GM21619 (cell line): Measurements from ENCODE around the gene SCP2D1.
A peak's percentile ranks its signal among the peaks of the same experiment; 100 is the strongest.
"Not testable (repeated sequence)": the region's sequence is repeated elsewhere in the genome, so short reads cannot be mapped to it uniquely, and the experiment has no call there.

Experiments
- ATAC-seq: cut with Tn5 transposase; IDR thresholded peaks from one replicate; pipeline ENCODE4 v1.9.1; 2021; ENCODE audit not compliant: unreplicated experiment

The SCP2D1 gene

DNA sequence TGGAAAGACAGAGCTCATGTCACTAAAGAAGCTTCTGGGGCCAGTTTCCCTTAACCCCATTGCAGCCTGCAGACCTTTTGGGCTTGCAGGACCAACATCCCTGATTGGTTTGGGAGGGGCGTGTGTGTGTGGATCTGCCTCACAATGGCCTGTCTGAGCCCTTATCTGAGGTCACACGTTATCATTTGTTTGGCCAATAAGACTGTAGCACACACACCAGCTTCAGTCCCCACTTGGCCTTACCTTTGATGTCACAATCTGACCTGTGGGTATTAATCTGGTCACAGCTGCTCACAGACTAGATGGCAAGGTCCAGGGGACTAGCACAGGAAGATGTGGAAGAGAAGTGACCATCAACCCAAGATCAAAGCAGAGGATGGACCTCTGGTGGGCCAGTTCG, at the start of gene SCP2D1:
Gene SCP2D1, plus strand, starts transcription at position 301 of the 400 bp plus-strand sequence. Its CDS starts 33 bp downstream, at position 334.
- ATAC-seq: no peak

DNA sequence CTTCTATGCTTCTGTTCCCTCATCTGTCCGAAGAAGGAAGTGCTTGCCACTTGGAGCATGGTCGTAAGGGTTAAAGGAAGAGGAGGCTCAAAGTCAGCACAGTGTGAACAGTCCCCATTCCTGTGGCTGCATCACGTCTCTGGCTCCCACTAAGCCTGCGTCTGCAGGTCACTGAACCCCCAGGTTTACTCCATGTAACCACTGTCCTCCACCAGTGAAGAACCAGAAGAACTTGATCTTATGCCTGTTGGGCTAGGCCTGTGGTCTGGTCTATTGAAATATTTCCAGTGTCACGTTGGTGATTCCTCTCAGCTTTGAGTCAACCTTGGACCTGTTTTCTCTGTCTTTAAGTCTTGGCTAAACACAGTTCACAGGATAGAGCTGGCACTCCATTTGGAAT, 45.9 kb upstream of the SCP2D1 start:
- no peak for ATAC-seq

DNA sequence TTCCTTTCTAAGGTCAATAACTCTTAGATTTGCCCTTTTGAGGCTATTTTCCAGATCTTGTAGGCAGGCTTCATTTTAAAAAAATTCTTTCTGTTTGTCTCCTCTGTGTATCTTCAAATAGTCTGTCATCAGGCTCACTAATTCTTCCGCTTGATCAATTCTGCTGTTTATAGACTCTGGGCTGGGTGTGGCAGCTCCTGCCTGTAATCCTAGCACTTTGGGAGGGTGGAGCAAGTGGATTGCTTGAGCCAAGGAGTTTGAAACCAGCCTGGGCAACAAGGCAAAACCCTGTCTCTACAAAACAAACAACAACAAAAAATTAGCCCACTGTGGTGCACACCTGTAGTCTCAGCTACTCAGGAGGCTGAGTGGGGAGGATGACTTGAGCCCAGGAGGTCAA, 40.0 kb upstream of the SCP2D1 start:
- no peak for ATAC-seq

DNA sequence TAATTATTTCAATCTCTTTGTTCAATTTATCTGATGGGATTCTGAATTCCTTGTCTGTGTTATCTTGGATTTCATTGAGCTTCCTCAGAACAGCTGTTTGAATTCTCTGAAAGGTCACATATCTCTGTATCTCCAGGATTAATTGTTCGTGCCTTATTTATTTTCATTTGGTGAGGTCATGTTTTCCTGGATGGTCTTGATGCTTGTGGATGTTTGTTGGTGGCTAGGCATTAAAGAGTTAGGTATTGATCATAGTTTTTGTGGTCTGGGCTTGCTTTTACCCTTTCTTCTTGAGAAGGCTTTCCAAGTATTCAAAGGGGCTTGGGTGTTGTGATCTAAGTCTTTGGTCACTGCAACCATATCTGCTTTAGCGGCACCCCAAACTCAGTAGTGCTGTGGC, 39.4 kb upstream of the SCP2D1 start:
- no peak for ATAC-seq

DNA sequence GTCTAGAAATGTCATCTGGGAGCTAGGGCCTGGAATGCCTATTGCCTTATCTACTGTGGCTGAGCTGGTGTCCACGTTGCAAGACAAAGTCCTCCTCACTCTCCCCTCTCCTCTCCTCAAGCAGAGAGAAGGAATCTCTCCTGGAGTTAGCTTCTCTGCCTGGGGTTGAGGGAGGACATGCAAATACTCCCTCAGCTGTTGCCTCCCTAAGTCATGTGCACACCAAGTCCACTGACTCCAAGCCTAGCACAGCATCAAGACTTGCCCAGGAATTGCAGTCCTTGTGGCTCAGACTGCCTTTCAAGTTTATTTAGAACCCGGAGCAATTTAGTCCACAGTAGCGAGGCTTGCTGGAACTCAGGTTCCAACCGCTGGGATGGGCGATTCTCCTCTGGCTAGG, 38.0 kb upstream of the SCP2D1 start:
- ATAC-seq: no peak

DNA sequence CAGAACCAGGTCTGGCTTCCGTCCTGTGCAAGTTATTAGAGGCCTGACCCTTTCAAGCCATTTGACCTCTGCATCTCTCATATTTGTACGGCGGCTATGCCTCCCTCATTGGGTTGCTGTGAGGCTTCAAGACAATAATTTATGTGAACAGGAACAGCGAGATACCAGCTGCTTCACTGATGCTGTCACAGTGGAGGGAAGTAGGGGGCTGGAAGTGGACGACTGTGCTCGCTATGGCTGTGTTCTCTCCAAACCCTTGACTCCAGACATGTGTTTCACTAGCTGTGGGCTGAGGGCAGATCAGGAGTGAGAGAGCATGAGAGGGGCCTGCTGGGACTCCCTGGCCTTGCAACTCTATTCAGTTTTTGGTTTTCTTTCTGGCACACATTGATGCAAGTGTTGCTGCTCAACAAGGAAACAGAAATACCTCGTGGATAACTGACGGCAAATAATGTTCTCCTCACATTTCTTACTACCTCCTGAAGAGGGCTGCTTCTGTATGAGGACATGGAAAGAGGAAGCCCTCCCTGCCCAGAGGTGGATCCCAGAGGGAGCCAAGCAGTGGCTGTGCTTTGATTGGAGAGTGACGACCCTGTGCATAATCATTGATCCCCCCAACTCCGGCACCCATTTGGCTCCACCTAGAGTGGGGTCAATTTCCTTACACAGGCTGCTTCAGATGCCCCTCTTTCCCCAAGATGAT, 34.7 kb upstream of the SCP2D1 start:
- ATAC-seq: no peak

DNA sequence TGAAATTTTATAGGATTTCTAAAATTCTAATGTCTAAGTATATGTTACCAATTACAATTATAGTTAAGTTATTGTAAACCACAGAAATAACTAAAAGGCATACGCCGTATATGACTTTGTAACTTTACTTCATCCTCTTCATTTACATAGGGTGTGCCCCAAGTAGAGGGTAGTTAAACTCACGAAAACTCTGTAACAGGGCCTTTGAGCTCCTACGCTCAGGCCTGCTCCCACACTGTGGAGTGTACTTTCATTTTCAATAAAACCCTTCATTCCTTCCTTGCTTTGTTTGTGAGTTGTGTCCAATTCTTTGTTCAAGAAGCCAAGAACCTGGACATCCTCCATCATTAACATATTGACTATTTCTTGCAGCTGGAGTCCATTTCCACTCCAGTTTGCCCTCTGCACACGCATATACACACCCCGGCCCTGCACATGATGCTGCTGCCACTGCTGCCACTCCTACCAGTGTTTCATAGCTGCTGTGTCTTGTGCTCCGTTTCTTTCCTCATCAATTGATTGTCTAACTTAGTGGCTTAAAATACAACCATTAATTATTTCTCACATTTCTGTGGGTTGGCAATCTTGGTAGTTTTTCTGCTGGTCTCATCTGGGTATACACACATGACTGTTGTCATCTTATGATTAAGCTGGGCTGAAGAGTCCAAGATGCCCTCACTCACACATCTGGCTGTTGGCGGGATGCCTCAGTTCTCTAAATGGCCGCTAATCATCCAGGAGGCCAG, 33.0 kb upstream of the SCP2D1 start:
- no peak for ATAC-seq

DNA sequence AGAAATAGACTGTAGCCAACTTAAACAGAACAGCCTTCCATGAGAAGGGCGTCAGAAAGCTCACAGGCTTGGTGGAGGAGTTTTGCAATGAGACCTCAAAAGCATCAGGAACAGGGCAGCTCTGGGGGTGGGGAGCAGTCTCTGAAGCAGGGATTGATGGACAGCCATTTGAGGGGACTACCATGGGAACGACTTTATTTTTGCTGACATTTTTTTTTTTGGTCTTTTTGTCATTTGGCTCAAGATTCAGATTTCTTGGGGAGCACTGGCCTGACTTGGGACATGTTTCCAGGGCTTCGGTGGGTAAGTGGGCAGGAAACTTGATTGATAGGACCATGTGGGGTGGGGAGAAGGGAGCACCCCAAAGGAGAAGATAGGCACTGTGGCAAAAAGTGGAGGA, 32.1 kb upstream of the SCP2D1 start:
- ATAC-seq: no peak

DNA sequence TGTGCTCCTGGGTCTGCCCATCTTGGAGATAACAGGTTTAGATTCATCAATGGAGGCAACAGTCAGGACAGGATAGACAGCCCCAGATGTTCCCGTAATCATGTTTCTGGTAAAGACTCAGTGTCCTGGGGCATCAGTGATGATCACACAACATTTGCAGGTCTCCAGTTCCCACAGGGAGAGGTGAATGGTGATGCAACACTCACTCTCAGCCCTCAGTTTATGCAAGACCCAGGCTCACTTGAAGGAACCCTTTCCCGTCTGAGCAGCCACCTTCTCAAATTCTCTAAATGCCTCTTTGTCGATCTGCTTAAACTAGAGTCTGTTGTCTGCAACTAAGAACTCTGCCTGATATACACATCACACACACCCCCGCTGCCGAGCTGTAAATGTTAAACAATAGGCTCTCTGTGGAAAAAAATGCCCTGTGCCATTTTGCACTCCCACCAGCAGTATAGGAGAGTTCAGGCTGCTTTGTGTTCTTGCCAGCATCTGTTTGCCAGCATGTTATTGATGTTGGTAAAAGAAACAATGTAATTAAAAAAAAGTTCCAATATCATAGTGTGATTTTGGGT, 30.1 kb upstream of the SCP2D1 start:
- no peak for ATAC-seq

DNA sequence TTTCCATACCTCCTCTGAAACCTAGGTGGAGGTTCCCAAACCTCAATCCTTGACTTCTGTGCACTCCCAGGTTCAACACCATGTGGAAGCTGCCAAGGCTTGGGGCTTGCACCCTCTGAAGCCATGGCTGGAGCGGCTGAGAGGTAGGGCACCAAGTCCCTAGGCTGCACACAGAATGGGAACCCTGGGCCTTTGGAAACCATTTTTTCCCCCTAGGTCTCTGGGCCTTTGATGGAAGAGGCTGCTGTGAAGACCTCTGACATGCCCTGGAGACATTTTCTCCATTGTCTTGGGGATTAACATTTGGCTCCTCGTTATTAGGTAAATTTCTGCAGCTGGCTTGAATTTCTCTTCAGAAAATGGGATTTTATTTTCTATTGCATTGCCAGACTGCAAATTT, 26.5 kb upstream of the SCP2D1 start:
- not testable (repeated sequence) for ATAC-seq

DNA sequence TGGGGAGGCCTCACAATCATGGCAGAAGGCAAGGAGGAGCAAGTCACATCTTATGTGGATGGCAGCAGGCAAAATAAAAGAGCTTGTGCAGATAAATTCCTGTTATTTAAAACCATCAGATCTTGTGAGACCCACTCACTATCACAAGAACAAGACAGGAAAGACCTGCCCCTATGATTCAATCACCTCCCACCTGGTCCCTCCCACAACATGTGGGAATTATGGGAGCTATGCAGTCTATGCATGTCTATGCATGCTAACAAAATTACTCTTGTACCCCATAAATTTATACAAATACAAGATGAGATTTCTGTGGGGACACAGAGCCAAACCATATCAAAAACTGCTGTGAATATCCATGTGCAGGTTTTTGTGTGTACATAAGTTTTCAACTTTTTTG, 25.6 kb upstream of the SCP2D1 start:
- no peak for ATAC-seq

DNA sequence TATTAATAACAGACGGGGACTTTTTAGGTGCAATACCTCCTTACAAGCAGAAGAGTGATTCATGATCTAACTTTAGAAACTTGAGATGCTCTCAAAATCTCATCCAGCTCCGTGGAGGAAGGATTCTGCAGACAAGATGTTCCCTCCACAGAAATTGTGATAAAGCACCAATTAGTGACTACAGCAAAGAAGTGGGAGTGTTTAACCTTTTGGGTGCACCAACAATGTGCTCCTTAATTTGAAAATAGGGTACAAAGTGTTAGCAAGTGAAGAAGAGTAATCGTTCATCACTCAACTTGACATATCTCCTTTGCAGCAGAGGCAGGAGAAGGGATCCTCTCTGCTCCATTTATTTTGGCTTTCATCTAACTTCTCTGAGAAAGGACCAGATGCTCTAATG, 22.8 kb upstream of the SCP2D1 start:
- ATAC-seq: no peak

DNA sequence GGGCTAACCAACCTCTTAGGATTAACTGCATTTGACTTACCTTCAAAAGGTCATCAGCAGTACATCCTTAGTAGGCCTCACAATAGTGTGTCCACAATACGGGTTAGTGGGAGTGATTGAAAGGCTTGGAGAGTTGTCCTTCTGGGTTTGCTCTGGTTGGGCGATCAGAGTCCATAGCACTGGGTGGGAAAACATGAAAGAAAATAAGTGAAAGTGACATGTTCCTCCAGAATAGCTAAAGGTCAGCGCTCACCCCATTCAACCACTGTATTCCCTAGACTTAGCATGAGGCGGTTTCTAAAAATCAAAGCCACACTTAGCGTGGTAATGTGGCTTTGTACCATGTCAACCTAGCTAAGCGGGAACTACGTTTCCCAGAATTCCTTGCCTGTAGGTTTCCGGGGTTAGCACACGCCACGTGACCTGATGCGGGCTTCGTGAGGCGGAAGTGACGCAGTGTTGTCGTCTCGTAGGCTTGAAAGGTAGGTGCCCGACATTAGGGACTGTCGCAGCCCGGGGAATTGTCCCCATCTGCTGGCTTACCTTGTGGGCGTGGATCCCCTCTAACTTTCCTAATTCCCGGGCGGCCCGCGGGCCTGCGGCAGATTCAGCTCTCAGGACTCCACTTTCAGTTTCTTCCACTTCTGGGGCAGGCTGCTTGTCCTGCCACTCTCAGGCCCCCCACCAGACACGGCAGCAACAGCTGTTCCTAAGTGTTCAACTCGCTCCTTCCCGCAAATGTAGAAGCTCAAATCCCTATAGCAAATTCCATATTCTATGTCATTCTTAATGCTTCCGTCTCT, 19.8 kb upstream of the SCP2D1 start:
- peak; percentile 98 for ATAC-seq

DNA sequence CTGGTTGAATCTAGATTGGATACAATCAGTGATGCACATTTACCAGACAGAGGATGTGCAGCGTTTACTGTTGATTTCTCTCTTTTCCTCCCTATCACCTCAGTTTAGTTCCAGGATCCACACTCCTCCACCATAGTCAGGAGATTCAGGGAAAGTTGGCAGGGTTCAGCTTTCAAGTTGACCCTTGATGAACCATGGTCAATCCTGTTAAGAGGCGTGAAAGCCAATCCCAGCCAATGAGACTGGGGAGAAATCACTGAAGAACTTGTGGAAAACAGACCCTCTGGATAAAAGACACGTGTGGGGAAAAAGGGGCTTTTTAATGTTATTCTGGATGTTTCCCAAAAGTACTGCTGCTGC, 19.2 kb upstream of the SCP2D1 start:
- ATAC-seq: no peak

DNA sequence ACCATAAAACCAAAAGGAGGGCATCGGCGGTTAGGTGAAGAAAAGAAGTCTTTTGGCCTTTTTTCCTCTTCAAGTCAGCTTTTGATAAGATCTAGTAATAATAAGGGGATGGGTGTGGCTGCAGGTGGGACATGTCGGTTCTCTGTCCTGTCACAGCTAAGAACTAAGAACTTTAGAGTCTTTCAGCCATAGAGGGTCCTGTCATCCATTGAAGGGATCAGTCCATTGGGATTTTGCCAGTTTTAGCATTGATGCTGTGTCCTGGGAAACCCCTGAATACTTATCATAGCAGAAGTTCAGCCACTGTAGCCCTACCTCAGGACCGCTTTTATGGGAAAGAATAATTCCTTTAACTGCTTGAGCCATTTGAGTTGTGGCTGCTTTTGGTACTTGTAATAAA, 18.2 kb upstream of the SCP2D1 start:
- no peak for ATAC-seq

DNA sequence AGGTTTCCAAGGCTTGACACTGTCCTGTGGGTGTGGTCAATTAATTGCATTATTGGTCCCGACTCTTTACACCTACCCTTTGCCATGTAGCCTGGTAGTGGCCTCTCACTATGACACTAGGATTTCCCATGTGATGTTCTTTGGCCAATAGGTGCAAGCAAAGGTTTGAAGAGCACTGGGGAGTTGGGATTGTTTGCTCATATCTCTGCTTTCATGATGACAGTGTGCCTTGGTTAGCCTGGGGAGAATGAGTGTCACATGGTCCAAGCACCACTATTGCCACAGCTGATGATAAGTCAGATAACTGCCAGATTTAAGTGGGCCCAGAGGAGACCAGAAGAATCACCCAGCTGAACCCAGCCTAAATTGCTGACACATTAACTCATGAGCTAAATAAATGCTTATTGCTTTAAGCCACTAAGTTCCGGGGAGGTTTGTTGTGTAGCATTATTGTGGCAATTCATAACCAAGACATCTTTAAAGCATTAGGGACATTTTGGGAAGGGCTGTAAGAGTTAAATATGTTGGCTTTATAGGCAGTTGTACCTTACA, 17.2 kb upstream of the SCP2D1 start:
- no peak for ATAC-seq

DNA sequence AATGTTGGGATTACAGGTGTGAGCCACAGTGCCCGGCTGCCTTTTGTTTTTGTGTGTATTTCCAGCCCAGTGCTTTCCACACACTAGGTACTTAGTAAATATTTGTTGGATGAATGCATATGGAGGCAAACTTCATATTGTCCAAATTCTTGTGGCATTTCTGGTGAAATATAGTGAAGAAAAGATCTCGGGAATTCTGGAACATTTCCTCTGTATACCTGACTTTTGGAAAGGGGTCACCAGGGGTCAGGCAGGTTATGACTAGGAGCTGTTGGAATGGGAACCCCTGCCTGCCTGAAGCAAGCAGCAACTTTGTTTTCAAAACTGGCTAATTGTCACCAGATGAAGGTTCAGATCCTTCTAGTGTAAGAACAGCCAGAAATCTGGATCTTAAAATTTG, 12.1 kb upstream of the SCP2D1 start:
- no peak for ATAC-seq

DNA sequence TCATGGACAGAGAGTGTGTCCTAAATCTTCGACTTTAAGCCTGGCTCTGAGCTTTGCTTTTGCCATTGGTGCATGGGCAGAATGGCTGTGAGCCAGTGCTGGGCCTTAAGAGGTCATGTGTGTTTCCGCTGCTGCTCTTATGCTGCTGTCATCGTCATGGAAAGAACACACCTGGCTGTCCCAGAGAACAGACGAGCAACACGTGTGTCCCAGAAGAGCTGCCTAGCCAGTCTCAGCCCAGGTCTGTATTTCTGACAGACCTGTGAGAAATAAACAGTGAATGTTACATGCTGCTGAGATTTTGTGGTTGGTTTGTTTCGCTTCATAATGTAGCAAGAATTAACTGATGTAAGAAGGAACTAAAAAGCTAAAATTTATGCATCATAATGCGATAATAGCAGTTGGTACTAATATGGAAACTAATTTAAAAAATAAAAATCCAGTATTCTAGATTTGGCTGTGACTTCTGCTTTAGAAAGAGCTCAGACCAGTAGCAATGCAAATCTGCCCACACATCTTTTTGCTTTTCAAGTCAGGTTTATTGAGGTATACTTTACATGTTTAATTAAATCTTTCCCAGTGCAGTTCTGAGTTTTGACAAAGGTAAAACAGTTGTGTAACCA, 11.5 kb upstream of the SCP2D1 start:
- no peak for ATAC-seq

DNA sequence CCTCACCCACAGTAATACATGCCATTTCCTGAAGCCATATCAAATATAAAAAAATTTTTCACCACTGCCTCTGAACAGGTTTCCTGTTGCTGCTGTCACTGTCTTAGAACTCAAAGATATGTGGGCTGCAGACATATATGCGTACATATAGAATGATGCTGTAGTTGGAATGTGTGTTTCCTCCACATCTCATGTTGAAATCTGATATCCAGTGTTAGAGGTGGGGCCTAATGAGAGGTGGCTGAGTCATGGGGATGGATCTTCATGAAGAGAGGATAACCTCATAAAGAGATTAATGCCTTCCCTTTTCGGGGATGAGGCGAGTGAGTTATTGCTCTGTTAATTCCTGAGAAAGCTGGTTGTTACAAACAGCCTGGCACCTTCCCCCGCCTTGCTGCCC, 7.7 kb upstream of the SCP2D1 start:
- no peak for ATAC-seq

DNA sequence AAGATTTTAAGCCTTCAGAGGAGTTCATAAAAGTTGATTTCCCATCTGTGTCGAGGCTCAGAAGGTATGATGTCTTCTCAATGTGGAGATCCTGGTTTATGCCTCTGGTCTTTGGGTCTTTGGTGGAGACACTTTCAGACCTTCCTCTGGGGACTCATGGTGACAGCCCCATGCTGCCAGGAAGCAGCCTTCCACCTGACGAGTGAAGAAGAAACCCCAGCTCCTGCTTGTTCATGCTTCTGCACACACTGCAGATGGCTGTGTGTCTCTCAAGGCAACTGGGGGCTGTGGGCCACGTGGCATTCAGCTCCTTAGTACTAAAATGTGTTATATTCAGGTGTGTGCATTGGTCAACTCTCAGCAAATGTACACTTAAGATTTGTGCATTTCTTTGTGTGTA, 4.9 kb upstream of the SCP2D1 start:
- ATAC-seq: no peak

DNA sequence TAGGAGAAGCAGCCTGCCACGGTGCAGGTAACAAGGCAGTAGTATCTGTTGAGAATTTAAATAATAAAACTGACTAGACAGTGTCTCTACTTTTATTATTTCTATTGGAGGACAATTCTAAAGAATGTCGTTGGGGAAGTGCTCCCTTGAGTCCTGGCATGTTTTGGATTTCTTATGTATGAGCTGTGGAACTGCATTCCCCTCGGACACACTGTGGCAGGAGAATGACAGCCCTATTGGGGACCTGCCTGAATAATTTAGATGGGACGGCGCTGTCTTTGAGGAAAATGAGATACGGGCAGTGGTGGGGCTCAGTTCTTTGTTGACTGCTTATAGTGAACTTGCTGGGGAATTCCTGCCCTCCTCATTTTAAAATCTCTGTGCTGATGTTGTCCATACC, 2.4 kb upstream of the SCP2D1 start:
- no peak for ATAC-seq
